NCI-H2196 (cell line): ENCODE results near the gene GNG7.
A peak's percentile ranks its signal among the peaks of the same experiment; 100 is the strongest.

Source experiments
- DNase-seq: peaks from one replicate; lab custom pipeline; 2025; ENCODE audit not compliant: unreplicated experiment; lab: John Stamatoyannopoulos, UW

Gene GNG7

GRCh38 chr19:2492870-2493269 lies 209.6 kb downstream of the GNG7 start:
- DNase-seq, result no peak

GRCh38 chr19:2491130-2491801 lies 211.2 kb downstream of the GNG7 start:
- DNase-seq, result peak; percentile 93

DNA sequence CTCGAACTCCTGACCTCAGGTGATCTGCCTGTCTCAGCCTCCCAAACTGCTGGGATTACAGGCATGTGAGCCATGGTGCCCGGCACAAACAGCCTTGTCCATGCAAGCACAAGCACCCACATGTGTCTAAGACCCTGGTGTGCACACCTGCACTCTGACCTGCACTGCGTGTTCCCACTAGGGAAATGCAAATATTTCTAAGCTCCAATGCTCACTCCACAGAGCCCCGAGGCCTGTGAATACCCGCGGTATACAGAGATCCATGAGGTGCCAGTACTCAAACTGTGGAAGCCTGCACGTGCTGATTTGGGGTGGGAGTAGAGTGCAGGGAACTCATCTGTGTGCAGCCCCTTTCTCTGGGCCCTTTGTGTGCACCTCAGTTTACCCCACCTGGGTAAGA lies 211.8 kb downstream of the GNG7 start:
- no peak for DNase-seq

- DNase-seq, result peak; percentile 59
Measured at GRCh38 chr19:2488942-2489731, 213.4 kb downstream of the GNG7 start.

DNA sequence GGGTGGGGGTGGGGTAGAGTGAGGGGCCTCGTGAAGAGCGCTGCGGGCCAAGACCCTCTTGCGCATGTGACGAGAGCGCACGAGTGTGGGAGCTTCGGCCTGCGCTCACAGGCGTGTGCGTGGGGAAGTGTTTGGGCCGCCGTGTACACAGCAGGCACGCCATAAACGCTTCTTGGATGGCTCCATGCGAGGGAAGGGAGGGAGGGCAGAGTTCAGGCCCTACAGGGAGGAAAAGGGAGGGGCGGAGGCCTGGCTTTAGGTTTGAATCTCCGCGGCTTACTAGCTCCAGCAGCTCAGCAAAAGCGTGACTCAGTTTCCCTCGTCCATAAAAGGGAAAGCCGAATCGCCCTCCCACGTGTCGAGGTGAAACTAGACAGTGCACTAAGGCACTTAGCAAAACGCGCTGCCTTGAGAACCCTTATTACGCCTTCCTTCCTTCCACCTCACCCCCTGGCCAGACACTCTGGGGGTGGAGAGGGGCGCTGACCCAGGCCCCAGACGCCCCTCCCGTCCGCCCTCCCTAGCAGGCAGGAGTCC lies 214.0 kb downstream of the GNG7 start:
- DNase-seq, result no peak

- no peak for DNase-seq
Measured at GRCh38 chr19:2487842-2488241, 214.7 kb downstream of the GNG7 start.

DNA sequence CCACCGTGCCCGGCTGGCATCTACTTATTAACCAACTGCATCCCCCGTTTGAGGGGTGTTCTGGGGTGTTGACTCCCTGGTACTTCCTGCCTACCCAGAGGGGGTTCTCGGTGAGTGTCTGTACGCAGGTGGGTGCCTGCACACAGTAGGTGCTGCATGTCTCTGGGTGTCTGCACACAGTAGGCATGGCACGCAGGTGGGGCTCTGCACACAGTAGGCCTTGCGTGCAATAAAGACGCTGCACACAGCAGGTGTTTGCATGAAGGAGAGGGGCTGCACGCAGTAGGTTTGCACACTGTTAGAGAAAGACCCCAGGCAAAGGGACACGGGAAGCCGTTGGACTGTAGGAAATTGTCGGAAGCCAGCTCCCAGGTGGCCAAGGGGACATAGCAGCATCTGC lies 215.4 kb downstream of the GNG7 start:
- DNase-seq, result no peak

DNA sequence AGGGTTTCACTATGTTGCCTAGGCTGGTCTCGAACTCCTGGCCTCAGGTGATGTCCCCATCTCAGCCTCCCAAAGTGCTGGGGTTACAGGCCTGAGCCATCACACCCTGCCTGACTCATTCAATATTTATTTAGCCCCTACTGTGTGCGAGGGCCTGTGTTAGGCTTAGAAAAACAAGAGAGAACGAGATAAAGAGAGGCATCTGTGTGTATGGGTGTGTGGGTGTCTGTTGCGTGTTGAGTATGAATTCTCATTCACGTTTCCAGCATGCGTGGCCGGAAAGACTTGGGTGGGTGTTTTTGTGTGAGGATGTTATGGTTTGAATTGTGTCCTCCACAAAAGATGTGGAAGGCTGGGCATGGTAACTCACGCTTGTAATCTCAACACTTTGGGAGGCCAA lies 217.1 kb downstream of the GNG7 start:
- no peak for DNase-seq

DNA sequence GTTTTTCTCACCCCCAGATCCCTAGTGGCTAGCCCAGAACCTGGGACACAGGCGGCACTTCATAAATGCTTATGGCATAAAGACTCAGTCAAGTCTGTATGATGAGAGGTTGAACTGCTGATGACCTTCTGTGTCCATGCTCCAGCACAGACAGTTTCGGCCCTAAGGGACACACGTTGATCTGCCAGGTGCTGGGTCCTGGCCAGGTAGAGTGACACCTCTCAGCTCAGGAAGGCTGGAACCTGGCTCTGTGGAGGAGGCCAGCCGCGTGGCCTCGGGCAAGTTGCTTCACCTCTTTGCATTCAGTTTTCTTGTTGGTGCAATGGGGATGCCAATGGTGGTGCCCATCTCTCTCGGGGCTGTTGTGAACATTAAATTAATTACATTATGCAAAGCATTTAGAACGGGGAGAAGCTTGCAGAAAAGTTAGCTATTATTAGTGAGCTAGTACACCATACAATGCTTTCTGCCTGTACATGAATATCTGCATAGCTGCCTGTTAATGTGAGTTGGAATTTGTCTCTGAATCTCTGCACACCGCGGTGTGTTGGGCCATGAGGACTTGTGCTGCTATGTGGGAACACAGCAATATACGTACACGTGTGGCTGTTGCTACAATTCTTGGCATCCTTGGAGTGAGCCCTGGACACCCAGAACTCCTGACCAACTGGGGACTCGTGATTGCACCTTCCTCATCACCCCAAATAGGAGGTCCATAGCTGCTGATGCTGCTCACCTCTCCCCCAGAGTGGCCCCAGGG lies 218.1 kb downstream of the GNG7 start:
- DNase-seq, result no peak

DNA sequence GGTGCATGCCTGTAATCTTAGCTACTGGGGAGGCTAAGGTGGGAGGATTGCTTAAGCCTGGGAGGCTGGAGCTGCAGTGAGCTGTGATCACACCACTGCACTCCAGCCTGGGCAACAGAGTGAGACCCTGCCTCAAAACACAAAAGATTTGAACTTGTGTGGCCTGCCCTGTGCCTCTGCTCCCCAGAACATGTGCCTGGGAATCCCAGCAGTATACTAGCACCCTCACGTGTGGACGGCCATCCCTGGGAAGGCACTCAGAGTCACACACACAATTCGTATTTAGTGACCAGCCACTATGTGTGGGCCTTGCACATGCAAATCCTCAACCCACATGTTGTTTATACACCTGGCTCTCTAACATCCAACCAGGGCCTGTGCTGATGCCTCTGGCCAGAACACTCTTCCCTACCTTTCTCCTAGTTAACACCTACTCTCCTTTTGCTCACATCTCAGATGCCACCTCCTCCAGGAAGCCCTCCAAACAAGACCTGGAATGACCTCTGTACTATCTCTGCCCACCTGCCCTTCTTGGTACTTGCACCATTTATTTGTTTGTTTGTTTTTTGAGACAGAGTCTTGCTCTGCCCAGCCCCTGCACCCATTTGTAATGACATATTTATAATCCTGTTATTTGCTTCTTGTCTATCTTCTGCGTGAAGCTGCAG lies 218.9 kb downstream of the GNG7 start:
- DNase-seq, result no peak

DNA sequence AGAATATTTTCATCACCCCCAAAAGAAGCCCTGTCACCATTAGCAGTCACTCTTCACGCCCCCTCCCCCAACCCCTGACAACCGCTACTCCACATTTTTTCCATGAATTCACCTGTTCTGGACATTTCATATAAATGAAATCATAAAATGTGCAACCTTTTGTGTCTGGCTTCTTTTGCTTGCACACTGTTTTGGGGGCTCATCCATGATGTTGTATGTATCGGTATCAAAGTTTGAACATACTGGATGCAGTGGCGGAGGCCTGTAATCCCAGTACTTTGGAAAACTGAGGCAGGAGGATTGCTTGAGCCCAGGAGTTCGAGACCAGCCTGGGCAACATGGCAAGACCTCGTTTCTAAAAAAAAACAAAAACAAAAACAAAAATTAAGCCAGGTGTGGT lies 219.4 kb downstream of the GNG7 start:
- no peak for DNase-seq

- no peak for DNase-seq
Measured at GRCh38 chr19:2482354-2483038, 220.0 kb downstream of the GNG7 start.

DNA sequence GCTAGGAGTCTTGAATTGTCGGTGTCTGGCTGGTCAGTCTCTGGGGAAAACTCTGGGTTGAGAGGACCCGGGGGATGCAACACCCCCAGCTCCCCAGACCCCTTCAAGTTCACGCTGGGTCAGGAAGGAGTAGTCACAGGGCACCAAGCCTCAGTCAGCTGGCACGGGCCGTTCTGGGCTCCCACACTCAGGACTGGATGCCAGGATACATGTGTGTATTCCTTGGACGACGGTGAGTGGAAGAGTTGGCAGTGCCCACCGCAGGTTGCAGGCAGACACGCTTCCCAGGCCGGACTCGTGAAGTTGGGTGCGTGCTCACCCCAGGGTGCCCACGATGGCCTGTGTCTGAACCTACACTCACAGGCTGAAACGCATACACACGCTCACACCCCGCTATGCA lies 221.0 kb downstream of the GNG7 start:
- DNase-seq, result no peak

DNA sequence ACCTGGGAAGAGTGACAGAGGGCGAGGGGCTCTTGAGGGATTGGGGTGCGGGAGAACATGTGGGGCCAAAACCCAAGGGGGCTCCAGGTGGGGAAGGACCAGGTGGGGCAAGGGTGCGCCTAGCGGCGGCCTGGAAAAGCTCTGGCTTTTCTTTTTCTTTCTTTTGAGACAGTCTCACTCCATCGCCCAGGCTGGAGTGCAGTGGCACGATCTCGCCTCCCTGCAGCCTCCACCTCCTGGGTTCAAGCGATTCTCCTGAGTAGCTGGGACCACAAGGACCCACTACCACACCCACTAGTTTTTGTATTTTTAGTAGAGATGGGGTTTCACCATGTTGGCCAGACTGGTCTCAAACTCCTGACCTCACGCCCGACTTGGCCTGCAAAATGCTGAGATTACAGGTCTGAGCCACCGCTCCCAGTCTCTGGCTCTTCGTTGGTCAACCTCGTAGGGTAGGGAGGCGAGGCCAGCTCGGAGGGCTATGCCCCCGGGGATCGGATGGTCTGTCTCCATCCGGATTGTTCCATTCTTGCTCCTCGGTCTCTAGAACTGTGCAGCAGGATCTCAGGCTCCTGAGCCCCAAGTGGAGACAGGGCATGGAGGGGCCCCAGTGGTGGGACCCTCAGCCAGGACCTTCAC lies 222.8 kb downstream of the GNG7 start:
- no peak for DNase-seq

GRCh38 chr19:2478756-2479555 lies 223.5 kb downstream of the GNG7 start:
- no peak for DNase-seq

- no peak for DNase-seq
Measured at GRCh38 chr19:2478278-2478755, 224.2 kb downstream of the GNG7 start.

- no peak for DNase-seq
Measured at GRCh38 chr19:2477732-2478191, 224.7 kb downstream of the GNG7 start.

DNA sequence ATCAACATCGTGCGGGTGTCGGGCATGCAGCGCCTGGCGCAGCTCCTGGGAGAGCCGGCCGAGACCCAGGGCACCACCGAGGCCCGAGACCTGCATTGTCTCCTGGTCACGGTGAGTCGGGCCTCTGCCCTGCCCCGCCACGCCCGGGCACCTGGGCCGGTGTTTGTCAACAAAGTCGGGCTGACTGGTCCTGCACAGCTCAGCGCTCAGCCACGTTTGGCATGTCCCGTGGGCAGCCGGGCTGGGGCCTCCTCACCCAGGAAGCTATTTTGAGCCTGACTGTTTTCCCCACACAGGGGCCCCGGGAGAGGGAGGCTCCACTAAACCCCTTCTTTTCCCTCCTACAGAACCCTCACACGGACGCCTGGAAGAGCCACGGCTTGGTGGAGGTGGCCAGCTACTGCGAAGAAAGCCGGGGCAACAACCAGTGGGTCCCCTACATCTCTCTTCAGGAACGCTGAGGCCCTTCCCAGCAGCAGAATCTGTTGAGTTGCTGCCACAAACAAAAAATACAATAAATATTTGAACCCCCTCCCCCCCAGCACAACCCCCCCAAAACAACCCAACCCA lies 225.3 kb downstream of the GNG7 start:
- DNase-seq, result no peak
